Neuronal stem cell (in vitro differentiated cells): ENCODE data around the gene CTNNA3.

Experiments
- DNase-seq: peaks from one replicate; pipeline ENCODE4 v3.0.0-alpha.2; 2013; ENCODE audit warnings: low spot score
- H2AFZ ChIP-seq: one replicate; pipeline ENCODE4 v1.6.1; 2013; ENCODE audit warnings: mild to moderate bottlenecking, low read length, inconsistent platforms
- H2AK5ac ChIP-seq: 2 replicates; pipeline ENCODE4 v1.6.1; 2013; ENCODE audit warnings: low read depth, mild to moderate bottlenecking, inconsistent platforms, low read length, moderate library complexity, mixed read lengths
- H2BK120ac ChIP-seq: 2 replicates; pipeline ENCODE4 v1.6.1; 2013; ENCODE audit warnings: low read depth, mild to moderate bottlenecking, inconsistent platforms, low read length, moderate library complexity, mixed read lengths
- H2BK12ac ChIP-seq: one replicate; pipeline ENCODE4 v1.6.1; 2013; ENCODE audit warnings: low read length, inconsistent platforms
- H2BK15ac ChIP-seq: 2 replicates; pipeline ENCODE4 v1.6.1; 2013; ENCODE audit warnings: mild to moderate bottlenecking, low read length, inconsistent platforms, mixed read lengths
- H2BK5ac ChIP-seq: one replicate; pipeline ENCODE4 v1.6.1; 2013; ENCODE audit warnings: inconsistent platforms, mild to moderate bottlenecking, low read length, moderate library complexity
- H3K14ac ChIP-seq: one replicate; pipeline ENCODE4 v1.6.1; 2013; ENCODE audit warnings: low read length, inconsistent platforms
- H3K18ac ChIP-seq: 2 replicates; pipeline ENCODE4 v1.6.1; 2013; ENCODE audit warnings: low read length, inconsistent platforms
- H3K23ac ChIP-seq: 2 replicates; pipeline ENCODE4 v1.6.1; 2013; ENCODE audit warnings: low read depth, mild to moderate bottlenecking, mixed read lengths, low read length, inconsistent platforms; ENCODE audit not compliant: poor library complexity
- H3K27ac ChIP-seq: replicated peaks from 3 replicates; pipeline ENCODE4 v1.5.1; 2013; ENCODE audit warnings: low read length, inconsistent platforms
- H3K27me3 ChIP-seq, 3 experiments: 2 replicates each; pipeline ENCODE4 v1.6.1; 2013; ENCODE audit warnings: low read length in 3 of 3, mild to moderate bottlenecking in 2 of 3, inconsistent platforms in 1 of 3, low read depth in 1 of 3, mixed read lengths in 1 of 3, moderate library complexity in 1 of 3; ENCODE audit not compliant: control insufficient read depth in 3 of 3, insufficient read depth in 3 of 3
- H3K36me3 ChIP-seq, 2 donors: replicated peaks in 1 of 2; 2 replicates each; pipeline ENCODE4 v1.6.1; 2013; ENCODE audit warnings: low read length in 2 of 2; ENCODE audit not compliant: control insufficient read depth in 2 of 2, insufficient read depth in 2 of 2
- H3K4ac ChIP-seq: 2 replicates; pipeline ENCODE4 v1.6.1; 2013; ENCODE audit warnings: inconsistent platforms, mild to moderate bottlenecking, low read length, moderate library complexity
- H3K4me1 ChIP-seq, 2 donors: 1 replicate in 1 of 2; 2 replicates in 1 of 2; pipeline ENCODE4 v1.6.1; 2013; ENCODE audit warnings: low read length in 2 of 2, low read depth in 1 of 2; ENCODE audit not compliant: control insufficient read depth in 2 of 2, insufficient read depth in 1 of 2
- H3K4me2 ChIP-seq: one replicate; pipeline ENCODE4 v1.6.1; 2013; ENCODE audit warnings: mild to moderate bottlenecking, low read length, inconsistent platforms; ENCODE audit not compliant: insufficient read depth, poor library complexity, severe bottlenecking
- H3K4me3 ChIP-seq, 2 donors: 2 replicates each; pipeline ENCODE4 v1.5.1; 2013; ENCODE audit warnings: low read length in 2 of 2, mild to moderate bottlenecking in 2 of 2, inconsistent platforms in 1 of 2, moderate library complexity in 1 of 2
- H3K79me1 ChIP-seq: one replicate; pipeline ENCODE4 v1.6.1; 2013; ENCODE audit warnings: low read depth, mild to moderate bottlenecking, inconsistent platforms, low read length, moderate library complexity
- H3K9ac ChIP-seq: one replicate; pipeline ENCODE4 v1.6.1; 2013; ENCODE audit warnings: mild to moderate bottlenecking, low read depth, low read length, inconsistent platforms; ENCODE audit not compliant: poor library complexity
- H3K9me3 ChIP-seq, 2 donors: replicated peaks in 1 of 2; 2 replicates each; pipeline versions ENCODE3 to v1.6.1; 2013; ENCODE audit warnings: low read length in 2 of 2, mild to moderate bottlenecking in 2 of 2, inconsistent platforms in 1 of 2, low read depth in 1 of 2, mixed read lengths in 1 of 2, moderate library complexity in 1 of 2; ENCODE audit not compliant: control insufficient read depth in 2 of 2, insufficient read depth in 1 of 2
- H4K8ac ChIP-seq: one replicate; pipeline ENCODE4 v1.6.1; 2013; ENCODE audit warnings: low read depth, mild to moderate bottlenecking, inconsistent platforms, low read length, moderate library complexity
- H4K91ac ChIP-seq: one replicate; pipeline ENCODE4 v1.6.1; 2013; ENCODE audit warnings: low read length, low read depth, mild to moderate bottlenecking, inconsistent platforms; ENCODE audit not compliant: poor library complexity
- WGBS, 2 donors: extraction: QIAGEN DNeasy Blood & Tissue Kit; methylation state at CpG; one replicate each; pipeline ENCODE4 v1.1.7; 2013; ENCODE audit warnings: missing lambda C conversion rate in 2 of 2, mixed read lengths in 1 of 2; ENCODE audit not compliant: insufficient read length in 2 of 2, insufficient replicate concordance in 1 of 2; ENCODE audit errors: extremely low coverage in 2 of 2; 5-methylcytosine and 5-hydroxymethylcytosine counted together

The CTNNA3 gene

DNA sequence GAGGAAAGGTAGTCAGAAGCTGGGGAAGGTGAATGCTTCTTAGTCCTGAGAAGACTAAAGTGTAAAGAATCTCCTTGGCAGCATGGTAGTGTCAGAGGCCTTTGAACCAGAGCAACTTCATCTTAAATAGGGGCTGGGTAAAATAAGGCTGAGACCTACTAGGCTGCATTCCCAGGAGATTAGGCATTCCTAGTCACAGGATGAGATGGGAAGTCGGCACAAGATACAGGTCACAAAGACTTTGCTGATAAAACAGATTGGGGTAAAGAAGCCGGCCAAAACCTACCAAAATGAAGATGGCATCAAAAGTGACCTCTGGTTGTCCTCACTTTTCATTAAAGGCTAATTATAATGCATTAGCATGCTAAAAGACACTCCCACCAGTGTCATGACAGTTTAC lies 418.6 kb downstream of the CTNNA3 start:
- Histone ChIP-seq H4K91ac (no peak overlapping the region), H2BK5ac (no peak overlapping the region), H2AK5ac (no peak overlapping the region), H3K9ac (no peak overlapping the region), H4K8ac (no peak overlapping the region), H3K18ac (no peak overlapping the region), H3K36me3 (no peaks in the 10 kb centered on the region), H3K27ac (no peak overlapping the region), H3K14ac (no peak overlapping the region), H3K4me3 (no peak overlapping the region), H3K4me2 (no peak overlapping the region), H3K4me1 (peaks cover 0 to 2% of the 10 kb centered on the region in 2 donors), H3K23ac (no peak overlapping the region), H2BK15ac (no peak overlapping the region), H3K27me3 (no peaks in the 10 kb centered on the region), H3K79me1 (no peaks in the 10 kb centered on the region), H2BK120ac (no peak overlapping the region), H3K9me3 (peaks cover 0 to 13% of the 10 kb centered on the region in 2 donors), H2BK12ac (no peak overlapping the region), H3K4ac (no peak overlapping the region), H2AFZ (no peak overlapping the region)
- DNase-seq = no peak
- no CpG with 5 or more reads among the region's 2 CpGs for WGBS, 2 donors

DNA sequence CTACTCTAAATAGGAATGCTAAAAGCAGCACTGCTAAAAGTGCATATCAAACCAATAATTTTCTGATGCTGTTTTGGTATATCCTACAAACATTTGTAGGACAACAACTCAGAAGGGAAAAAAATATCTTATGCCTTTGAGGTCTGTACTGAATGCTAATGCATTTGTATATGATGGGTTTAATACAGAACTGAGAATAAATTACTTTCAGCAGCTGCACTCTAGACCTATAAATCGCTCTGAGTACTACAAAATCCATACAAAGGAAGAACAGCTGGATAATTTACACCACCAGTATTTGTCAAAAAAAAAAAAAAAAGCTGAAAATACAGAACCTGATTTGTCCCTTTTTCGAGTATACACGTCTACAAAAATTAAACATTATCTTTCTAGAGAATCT lies 426.2 kb downstream of the CTNNA3 start:
- no peaks in the 10 kb centered on the region for H3K9me3 ChIP-seq
- H3K36me3 ChIP-seq = no peaks in the 10 kb centered on the region
- H2AK5ac ChIP-seq = no peak overlapping the region
- H3K27ac ChIP-seq = no peak overlapping the region
- no peak for DNase-seq
- no peaks in the 10 kb centered on the region for H3K27me3 ChIP-seq
- H4K8ac ChIP-seq = no peak overlapping the region
- H2BK120ac ChIP-seq = no peak overlapping the region
- no peak overlapping the region for H2BK15ac ChIP-seq
- no peak overlapping the region for H2BK12ac ChIP-seq
- no peak overlapping the region for H3K4me2 ChIP-seq
- H3K4me3 ChIP-seq = no peak overlapping the region
- H2BK5ac ChIP-seq = no peak overlapping the region
- H3K4ac ChIP-seq = no peak overlapping the region
- WGBS, 2 donors = no CpG with 5 or more reads among the region's 3 CpGs
- H3K79me1 ChIP-seq = no peaks in the 10 kb centered on the region
- no peak overlapping the region for H3K9ac ChIP-seq
- H3K14ac ChIP-seq = no peak overlapping the region
- no peak overlapping the region for H3K23ac ChIP-seq
- no peaks in the 10 kb centered on the region for H3K4me1 ChIP-seq
- H2AFZ ChIP-seq = no peak overlapping the region
- H3K18ac ChIP-seq = no peak overlapping the region
- no peak overlapping the region for H4K91ac ChIP-seq

DNA sequence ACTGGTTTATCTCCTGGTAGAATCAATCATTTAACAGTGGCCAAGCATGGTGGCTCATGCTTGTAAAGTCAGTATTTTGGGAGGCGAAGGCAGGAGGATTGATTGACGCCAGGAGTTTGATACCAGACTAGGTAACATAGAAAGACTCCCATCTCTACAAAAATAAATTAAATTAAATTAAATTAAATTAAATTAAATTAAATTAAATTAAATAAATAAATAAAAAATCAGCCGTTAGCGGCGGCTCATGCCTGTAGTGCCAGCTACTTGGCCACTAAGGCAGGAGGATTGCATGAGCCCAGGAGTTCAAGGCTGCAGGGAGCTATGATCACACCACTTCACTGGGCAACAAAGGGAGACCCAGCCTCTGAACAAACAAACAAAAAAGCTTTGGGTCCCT lies 427.8 kb downstream of the CTNNA3 start:
- Histone ChIP-seq H3K23ac (no peak overlapping the region), H3K4me1 (no peaks in the 10 kb centered on the region)
- WGBS, 2 donors = no CpG with 5 or more reads among the region's 5 CpGs

DNA sequence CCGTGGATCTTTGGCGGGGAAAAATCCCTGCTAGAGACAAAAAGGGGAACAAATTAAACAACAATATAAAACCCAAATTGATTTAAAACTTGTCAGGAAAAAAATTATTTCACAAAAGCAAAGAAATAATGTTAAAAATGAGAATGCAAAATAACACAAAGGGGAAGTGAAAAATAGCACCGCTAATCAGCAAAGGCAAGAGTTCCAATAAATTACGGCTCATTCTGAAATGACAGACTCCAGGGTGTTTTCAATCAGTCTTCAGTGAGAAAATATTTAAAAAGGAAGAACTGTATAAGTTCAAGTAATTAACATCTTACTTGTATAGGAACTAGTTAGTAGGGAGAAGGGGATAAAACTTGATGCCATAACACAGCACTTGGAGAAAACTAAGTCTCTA lies 433.3 kb downstream of the CTNNA3 start:
- H2AFZ ChIP-seq = no peak overlapping the region
- H3K27ac ChIP-seq = no peak overlapping the region
- H4K91ac ChIP-seq = no peak overlapping the region
- DNase-seq = no peak
- H4K8ac ChIP-seq = no peak overlapping the region
- no peak overlapping the region for H2BK12ac ChIP-seq
- H3K36me3 ChIP-seq = no peaks in the 10 kb centered on the region
- H2BK120ac ChIP-seq = no peak overlapping the region
- no CpG with 5 or more reads among the region's 4 CpGs for WGBS, 2 donors
- H3K27me3 ChIP-seq = no peaks in the 10 kb centered on the region
- H3K9ac ChIP-seq = no peak overlapping the region
- no peaks in the 10 kb centered on the region for H3K9me3 ChIP-seq
- H2BK15ac ChIP-seq = no peak overlapping the region
- no peak overlapping the region for H3K4me3 ChIP-seq
- no peak overlapping the region for H3K4me2 ChIP-seq
- no peak overlapping the region for H3K4ac ChIP-seq
- no peaks in the 10 kb centered on the region for H3K4me1 ChIP-seq
- H3K18ac ChIP-seq = no peak overlapping the region
- no peak overlapping the region for H3K14ac ChIP-seq
- H3K79me1 ChIP-seq = no peaks in the 10 kb centered on the region
- no peak overlapping the region for H2BK5ac ChIP-seq
- no peak overlapping the region for H3K23ac ChIP-seq
- H2AK5ac ChIP-seq = no peak overlapping the region

More for the DNA sequence above, 427.8 kb downstream of the CTNNA3 start:
- Histone ChIP-seq H3K18ac (no peak overlapping the region), H3K79me1 (no peaks in the 10 kb centered on the region), H3K36me3 (no peaks in the 10 kb centered on the region), H3K14ac (no peak overlapping the region), H2BK12ac (no peak overlapping the region), H4K91ac (no peak overlapping the region), H2AK5ac (no peak overlapping the region), H3K27me3 (no peaks in the 10 kb centered on the region), H2BK120ac (no peak overlapping the region), H3K4me3 (no peak overlapping the region), H2BK5ac (no peak overlapping the region), H3K9me3 (no peaks in the 10 kb centered on the region), H2AFZ (no peak overlapping the region), H3K9ac (no peak overlapping the region), H4K8ac (no peak overlapping the region), H2BK15ac (no peak overlapping the region), H3K4ac (no peak overlapping the region), H3K27ac (no peak overlapping the region), H3K4me2 (no peak overlapping the region)
- no peak for DNase-seq
